Chondrocyte (in vitro differentiated cells): Measurements from ENCODE around the gene IRX6. TPM values are rescaled to one million over a fixed set of nuclear protein-coding genes. Genes with fewer than 3 reads are reported as not detected.

Experiments
- DNase-seq: peaks from one replicate; pipeline ENCODE4 v3.0.0; 2021; ENCODE audit warnings: mixed read lengths, low spot score
- H3K27ac Mint-ChIP-seq: one replicate; pipeline ENCODE4 v1.8.0; 2021; ENCODE audit warnings: mild to moderate bottlenecking, moderate library complexity, mixed read lengths; ENCODE audit not compliant: unreplicated experiment
- H3K27me3 Mint-ChIP-seq: 2 replicates; pipeline ENCODE4 v1.8.0; 2021; ENCODE audit warnings: low read depth, mixed read lengths
- H3K36me3 Mint-ChIP-seq: 2 replicates; pipeline ENCODE4 v1.8.0; 2021; ENCODE audit warnings: low read depth, mixed read lengths
- H3K4me1 Mint-ChIP-seq: 2 replicates; pipeline ENCODE4 v1.8.0; 2021; ENCODE audit warnings: low read depth, mild to moderate bottlenecking, mixed read lengths
- H3K4me3 Mint-ChIP-seq: one replicate; pipeline ENCODE4 v1.8.0; 2021; ENCODE audit warnings: mild to moderate bottlenecking, moderate library complexity, mixed read lengths; ENCODE audit not compliant: unreplicated experiment
- H3K9me3 Mint-ChIP-seq: 2 replicates; pipeline ENCODE4 v1.8.0; 2021; ENCODE audit warnings: low read depth, mixed read lengths
- CTCF ChIP-seq: fragments of 200-600 bp; sonication (generic); IDR thresholded peaks from 2 replicates; pipeline ENCODE4 v1.5.0; 2021; ENCODE audit warnings: antibody characterized with exemption, mild to moderate bottlenecking, moderate library complexity
- total RNA-seq: library from RNA; stranded (reverse); gene quantifications from 3 replicates; pipeline ENCODE4 v1.2.1, GENCODE V29; 2021

IRX6 gene
- total RNA-seq, 1 donor from 2014 or later, result not detected

GRCh38 chr16:55346475-55346874 lies 22.5 kb downstream of the IRX6 start:
- Mint-ChIP-seq H3K4me3 (no peak overlapping the region), H3K9me3 (peaks cover 2% of the 10 kb centered on the region), H3K27ac (no peak overlapping the region), H3K27me3 (peaks cover 22% of the 10 kb centered on the region), H3K36me3 (no peaks in the 10 kb centered on the region), H3K4me1 (no peaks in the 10 kb centered on the region)
- no peak for TF ChIP-seq CTCF
- DNase-seq, result no peak

- no peak for TF ChIP-seq CTCF
- Mint-ChIP-seq H3K4me3 (no peak overlapping the region), H3K9me3 (peaks cover 2% of the 10 kb centered on the region), H3K36me3 (no peaks in the 10 kb centered on the region), H3K4me1 (no peaks in the 10 kb centered on the region), H3K27ac (no peak overlapping the region), H3K27me3 (peaks cover 8% of the 10 kb centered on the region)
- no peak for DNase-seq
Measured at GRCh38 chr16:55349867-55350266, 25.9 kb downstream of the IRX6 start.

- no peak for TF ChIP-seq CTCF
- no peaks in the 10 kb centered on the region for H3K36me3 Mint-ChIP-seq
- peaks cover 8% of the 10 kb centered on the region for H3K27me3 Mint-ChIP-seq
- H3K4me3 Mint-ChIP-seq, result no peak overlapping the region
- H3K27ac Mint-ChIP-seq, result no peak overlapping the region
- no peak for DNase-seq
- peaks cover 2% of the 10 kb centered on the region for H3K9me3 Mint-ChIP-seq
- H3K4me1 Mint-ChIP-seq, result no peaks in the 10 kb centered on the region
Measured at GRCh38 chr16:55350984-55351383, 27.0 kb downstream of the IRX6 start.

- Mint-ChIP-seq H3K4me3 (no peak overlapping the region), H3K4me1 (no peaks in the 10 kb centered on the region), H3K27me3 (peaks cover 4% of the 10 kb centered on the region), H3K9me3 (peaks cover 2% of the 10 kb centered on the region), H3K27ac (no peak overlapping the region), H3K36me3 (no peaks in the 10 kb centered on the region)
- DNase-seq, result no peak
- no peak for TF ChIP-seq CTCF
Measured at GRCh38 chr16:55351936-55352335, 27.9 kb downstream of the IRX6 start.

- no peak overlapping the region for H3K4me3 Mint-ChIP-seq
- no peaks in the 10 kb centered on the region for H3K9me3 Mint-ChIP-seq
- no peak for TF ChIP-seq CTCF
- peaks cover 28% of the 10 kb centered on the region for H3K27me3 Mint-ChIP-seq
- no peaks in the 10 kb centered on the region for H3K4me1 Mint-ChIP-seq
- DNase-seq, result no peak
- H3K36me3 Mint-ChIP-seq, result no peaks in the 10 kb centered on the region
- no peak overlapping the region for H3K27ac Mint-ChIP-seq
Measured at GRCh38 chr16:55357241-55357640, 33.2 kb downstream of the IRX6 start.
